Sigmoid colon (tissue), 4 donors: ENCODE results near the gene CDKAL1.

Experiments
- EP300 ChIP-seq, 4 donors: sonication (generic); formaldehyde crosslinking; IDR thresholded peaks; one replicate each; pipeline ENCODE4 v1.6.1; 2017; ENCODE audit warnings: antibody characterized with exemption in 4 of 4
- POLR2A ChIP-seq, 2 donors: fragments of 450-650 bp; IDR thresholded peaks; one replicate each; pipeline ENCODE4 v1.6.1; 2016; ENCODE audit warnings: antibody characterized with exemption in 2 of 2, mild to moderate bottlenecking in 2 of 2, moderate library complexity in 2 of 2
- POLR2AphosphoS5 ChIP-seq, 4 donors: sonication (generic); formaldehyde crosslinking; IDR thresholded peaks; one replicate each; pipeline ENCODE4 v1.6.1; 2017; ENCODE audit warnings: antibody characterized with exemption in 4 of 4
- TF ChIP-seq, protein P1 (sequence below), 4 experiments: fragments of 450-650 bp in 3 of 4; fragments of 200-600 bp in 1 of 4; IDR thresholded peaks; one replicate each; pipeline ENCODE4 v1.5.1; 2016 to 2019; ENCODE audit warnings: antibody characterized with exemption in 4 of 4, mild to moderate bottlenecking in 3 of 4, moderate library complexity in 2 of 4

DNA sequence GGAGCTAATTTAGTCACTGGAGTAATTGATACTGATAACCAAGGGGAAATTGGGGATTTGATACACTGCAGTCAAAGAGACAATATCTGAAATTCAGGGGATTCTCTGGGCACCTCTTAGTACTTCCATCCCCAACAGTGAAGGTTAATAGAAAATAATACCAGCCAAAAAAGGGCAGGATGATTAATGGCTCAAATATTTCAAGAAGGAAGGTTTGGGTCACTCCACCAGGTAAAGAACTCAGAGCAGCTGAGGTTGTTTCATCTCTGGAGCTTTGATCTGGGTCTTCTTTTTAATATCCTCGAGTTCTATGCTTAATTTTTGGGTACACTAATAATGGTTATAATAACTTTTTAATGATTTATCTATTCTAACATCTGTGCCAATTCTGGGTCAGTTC lies 70.8 kb downstream of the CDKAL1 start:
- TF ChIP-seq, protein P1, sequence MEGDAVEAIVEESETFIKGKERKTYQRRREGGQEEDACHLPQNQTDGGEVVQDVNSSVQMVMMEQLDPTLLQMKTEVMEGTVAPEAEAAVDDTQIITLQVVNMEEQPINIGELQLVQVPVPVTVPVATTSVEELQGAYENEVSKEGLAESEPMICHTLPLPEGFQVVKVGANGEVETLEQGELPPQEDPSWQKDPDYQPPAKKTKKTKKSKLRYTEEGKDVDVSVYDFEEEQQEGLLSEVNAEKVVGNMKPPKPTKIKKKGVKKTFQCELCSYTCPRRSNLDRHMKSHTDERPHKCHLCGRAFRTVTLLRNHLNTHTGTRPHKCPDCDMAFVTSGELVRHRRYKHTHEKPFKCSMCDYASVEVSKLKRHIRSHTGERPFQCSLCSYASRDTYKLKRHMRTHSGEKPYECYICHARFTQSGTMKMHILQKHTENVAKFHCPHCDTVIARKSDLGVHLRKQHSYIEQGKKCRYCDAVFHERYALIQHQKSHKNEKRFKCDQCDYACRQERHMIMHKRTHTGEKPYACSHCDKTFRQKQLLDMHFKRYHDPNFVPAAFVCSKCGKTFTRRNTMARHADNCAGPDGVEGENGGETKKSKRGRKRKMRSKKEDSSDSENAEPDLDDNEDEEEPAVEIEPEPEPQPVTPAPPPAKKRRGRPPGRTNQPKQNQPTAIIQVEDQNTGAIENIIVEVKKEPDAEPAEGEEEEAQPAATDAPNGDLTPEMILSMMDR (IDR thresholded peaks at IDR 0.05): no peak
- TF ChIP-seq POLR2AphosphoS5 (IDR thresholded peaks at IDR 0.05) (no peak), POLR2A (IDR thresholded peaks at IDR 0.05) (no peak), EP300 (IDR thresholded peaks at IDR 0.05) (no peak)
